Loucy (cell line): ENCODE results near the gene LDLRAD4.

Source experiments
- CTCF ChIP-seq: fragments of 200-600 bp; sonication (generic); conservative IDR thresholded peaks from 2 replicates; pipeline ENCODE4 v1.5.1; 2014; ENCODE audit warnings: mild to moderate bottlenecking, antibody characterized with exemption, low read length
- EZH2phosphoT487 ChIP-seq: fragments of 200-600 bp; IDR thresholded peaks from 2 replicates; pipeline ENCODE4 v1.6.1; 2018; ENCODE audit warnings: antibody characterized with exemption, mild to moderate bottlenecking, moderate library complexity, borderline replicate concordance

- no peak for TF ChIP-seq CTCF
- no peak for TF ChIP-seq EZH2phosphoT487
Observed at GRCh38 chr18:13369353-13369752, 150.8 kb downstream of the LDLRAD4 start.
